NCI-H2171 treated with DMSO at 0.1 percent for 48 hours (cell line): ENCODE results near the gene RC3H2.

Experiments used
- DNase-seq: peaks from one replicate; lab custom pipeline; 2025; lab: John Stamatoyannopoulos, UW

The RC3H2 gene, protein sequence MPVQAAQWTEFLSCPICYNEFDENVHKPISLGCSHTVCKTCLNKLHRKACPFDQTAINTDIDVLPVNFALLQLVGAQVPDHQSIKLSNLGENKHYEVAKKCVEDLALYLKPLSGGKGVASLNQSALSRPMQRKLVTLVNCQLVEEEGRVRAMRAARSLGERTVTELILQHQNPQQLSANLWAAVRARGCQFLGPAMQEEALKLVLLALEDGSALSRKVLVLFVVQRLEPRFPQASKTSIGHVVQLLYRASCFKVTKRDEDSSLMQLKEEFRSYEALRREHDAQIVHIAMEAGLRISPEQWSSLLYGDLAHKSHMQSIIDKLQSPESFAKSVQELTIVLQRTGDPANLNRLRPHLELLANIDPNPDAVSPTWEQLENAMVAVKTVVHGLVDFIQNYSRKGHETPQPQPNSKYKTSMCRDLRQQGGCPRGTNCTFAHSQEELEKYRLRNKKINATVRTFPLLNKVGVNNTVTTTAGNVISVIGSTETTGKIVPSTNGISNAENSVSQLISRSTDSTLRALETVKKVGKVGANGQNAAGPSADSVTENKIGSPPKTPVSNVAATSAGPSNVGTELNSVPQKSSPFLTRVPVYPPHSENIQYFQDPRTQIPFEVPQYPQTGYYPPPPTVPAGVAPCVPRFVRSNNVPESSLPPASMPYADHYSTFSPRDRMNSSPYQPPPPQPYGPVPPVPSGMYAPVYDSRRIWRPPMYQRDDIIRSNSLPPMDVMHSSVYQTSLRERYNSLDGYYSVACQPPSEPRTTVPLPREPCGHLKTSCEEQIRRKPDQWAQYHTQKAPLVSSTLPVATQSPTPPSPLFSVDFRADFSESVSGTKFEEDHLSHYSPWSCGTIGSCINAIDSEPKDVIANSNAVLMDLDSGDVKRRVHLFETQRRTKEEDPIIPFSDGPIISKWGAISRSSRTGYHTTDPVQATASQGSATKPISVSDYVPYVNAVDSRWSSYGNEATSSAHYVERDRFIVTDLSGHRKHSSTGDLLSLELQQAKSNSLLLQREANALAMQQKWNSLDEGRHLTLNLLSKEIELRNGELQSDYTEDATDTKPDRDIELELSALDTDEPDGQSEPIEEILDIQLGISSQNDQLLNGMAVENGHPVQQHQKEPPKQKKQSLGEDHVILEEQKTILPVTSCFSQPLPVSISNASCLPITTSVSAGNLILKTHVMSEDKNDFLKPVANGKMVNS

DNA sequence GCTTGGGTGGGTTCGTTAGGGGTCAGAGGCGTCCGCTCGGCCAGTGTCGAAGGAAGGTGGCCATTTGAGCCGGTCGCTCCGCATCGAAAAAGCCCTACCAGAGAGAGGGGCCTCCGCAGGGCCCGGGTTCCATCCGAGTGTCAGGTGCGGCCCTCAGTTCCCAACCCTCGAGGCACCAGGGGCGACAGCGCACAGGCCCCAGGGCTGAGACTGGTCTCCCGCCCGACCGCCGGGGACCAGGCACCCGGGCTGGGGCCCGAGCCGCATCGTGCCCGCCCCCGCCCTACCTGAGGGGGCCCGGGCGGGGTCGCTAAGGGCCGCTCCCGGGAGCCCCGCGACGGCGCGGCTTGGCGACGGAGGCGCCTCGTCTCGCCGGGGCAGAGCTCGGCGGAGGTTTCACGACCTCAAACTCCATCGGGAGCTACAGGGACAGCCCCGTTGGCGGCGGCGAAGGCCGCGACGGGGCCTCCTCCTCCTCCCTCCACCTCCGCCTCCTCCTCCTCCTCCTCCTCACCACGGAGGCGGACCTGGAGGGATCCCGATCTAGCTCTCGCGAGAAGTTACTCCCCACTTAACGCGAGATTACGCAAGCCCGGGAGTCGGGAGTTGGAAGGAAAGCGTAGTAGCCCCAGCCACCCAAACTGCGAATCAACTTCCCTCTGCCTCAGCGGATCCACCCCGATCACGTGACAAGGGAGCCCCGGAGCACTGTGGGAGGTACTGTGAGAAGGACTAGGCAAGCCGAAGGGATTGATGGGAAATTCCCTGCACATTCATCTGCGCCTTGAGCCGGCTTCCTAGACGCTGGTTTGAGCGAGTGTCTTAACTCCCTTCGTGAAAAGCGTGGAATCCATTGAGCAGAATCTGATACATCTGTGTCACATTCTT is at the start of gene RC3H2:
Gene RC3H2, minus strand, starts transcription at position 537 of the 888 bp plus-strand sequence. CDS start 7,850 bp downstream, outside the sequence.
- peak; percentile 100 for DNase-seq

- DNase-seq = no peak
Observed at GRCh38 chr9:122954253-122954691, 49.1 kb upstream of the RC3H2 start.

DNA sequence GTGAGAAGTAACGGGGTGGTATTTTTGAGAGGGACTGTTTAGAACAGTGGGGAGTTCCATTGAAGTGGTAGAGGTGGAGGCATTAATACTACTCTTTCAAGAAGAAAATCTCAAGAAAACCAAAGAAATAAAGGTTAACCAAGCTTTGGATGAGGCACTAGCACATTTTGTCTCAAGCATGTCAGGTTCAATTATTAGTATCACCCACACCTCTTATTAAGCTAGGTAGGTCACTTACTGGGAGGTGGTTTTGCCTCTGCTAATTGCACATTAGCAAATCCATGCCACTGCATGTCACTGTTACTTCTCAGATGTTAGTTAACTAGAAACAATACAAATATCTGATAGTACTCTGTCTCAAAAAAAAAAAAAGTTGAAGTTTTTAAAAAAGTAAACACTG is 45.9 kb upstream of the RC3H2 start:
- DNase-seq = no peak

DNA sequence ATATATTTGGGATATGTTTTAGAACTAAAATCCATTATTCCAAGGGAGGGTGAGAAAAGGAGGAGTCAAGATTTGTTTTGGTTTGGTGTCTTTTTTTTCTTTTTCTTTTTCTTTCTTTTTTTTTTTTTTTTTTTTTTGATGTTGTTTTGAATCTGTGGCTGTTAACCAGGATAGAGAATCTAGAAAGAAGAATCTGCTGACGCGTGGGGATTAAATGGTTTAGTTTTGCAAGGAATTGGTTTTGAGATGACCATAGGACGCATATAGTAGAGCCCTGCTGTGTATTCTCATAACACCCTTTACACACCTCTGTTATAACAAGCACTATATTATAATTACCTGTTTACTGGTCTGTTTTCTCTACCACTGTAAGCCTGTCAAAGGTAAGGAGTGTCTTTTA is 45.1 kb upstream of the RC3H2 start:
- DNase-seq = no peak

- DNase-seq = no peak
Observed at GRCh38 chr9:122949696-122950095, 44.5 kb upstream of the RC3H2 start.

- no peak for DNase-seq
Observed at GRCh38 chr9:122948313-122948712, 43.2 kb upstream of the RC3H2 start.

DNA sequence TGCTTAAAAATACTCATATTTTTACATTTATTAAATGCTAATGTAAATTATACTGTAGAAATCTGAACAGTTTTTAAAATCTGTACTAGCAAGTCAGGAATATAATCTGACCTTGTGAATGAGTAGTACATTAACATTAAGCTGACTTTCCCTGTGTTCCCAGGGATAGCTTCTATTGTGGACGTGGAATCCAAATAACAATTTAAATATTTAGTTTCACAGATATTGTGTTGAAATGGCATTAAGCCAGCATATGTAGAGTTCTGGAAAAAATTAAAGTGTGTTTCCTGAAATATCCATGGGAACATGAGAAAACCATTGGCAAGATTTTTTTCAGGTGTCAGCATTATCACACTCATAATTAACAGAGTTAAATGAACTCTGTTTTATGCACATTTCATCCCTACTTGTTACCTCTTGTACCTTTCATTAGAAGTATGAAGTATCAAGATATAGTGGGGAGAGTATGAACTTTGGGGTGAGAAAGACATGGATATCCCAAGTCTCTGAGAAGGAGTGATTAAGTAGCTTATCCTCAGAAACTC is 41.4 kb upstream of the RC3H2 start:
- no peak for DNase-seq

- no peak for DNase-seq
Observed at GRCh38 chr9:122944960-122945888, 40.1 kb upstream of the RC3H2 start.

DNA sequence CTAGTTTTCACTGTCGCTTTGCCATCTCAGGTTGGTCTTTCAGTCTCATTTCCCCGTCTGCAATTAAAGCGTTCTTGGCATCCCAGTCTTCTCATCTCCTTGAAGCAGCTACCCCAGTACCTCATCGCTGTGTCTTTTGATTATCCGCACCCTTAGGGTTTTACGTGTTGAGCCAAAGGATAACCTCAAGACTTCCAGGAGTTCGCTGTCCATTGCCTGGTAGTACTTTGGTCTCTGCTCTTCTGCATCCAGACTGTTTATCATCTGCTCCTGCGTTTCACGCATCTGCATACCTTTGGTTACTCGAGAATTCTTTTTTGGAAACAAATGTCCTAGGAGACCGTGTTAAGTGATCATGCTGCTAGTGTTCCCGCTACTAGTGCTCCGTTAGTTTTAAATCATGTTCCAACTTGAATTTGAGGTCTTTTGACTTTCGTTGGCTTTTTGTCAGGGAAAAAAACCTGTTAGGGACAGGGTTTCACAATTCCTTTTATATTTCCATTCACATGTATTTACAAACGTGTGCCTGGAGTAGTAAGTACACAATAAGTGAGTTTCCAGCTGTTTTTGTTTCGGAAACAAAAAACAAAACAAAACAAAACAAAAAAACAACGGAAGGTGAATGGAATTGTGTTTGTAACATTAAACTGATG is 36.5 kb upstream of the RC3H2 start:
- no peak for DNase-seq

GRCh38 chr9:122940749-122941581 is 35.8 kb upstream of the RC3H2 start, which contains the start of gene RABGAP1:
Gene RABGAP1, plus strand, starts transcription at chr9:122941020. Its CDS starts 16,040 bp downstream, at chr9:122957060.
- DNase-seq = peak; percentile 97

GRCh38 chr9:122940454-122940748 is 35.2 kb upstream of the RC3H2 start:
- no peak for DNase-seq

DNA sequence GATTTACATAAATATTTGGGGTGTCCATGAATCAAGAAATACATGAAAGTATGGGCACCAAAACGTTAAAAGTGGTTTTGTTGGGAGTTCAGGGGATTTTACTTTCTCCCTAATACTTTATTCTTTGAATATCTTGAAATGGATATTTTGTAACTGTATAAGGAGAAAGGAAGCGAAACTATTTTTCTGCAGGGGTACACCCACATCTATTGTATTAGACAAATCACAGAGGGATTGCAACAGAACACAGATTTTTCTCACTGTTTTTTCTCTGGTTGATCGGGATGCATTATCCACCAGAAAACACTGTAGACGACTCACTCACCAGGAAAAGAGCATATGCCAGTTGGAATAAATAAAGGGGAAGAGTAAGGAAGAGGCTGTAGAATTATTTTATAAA is 34.4 kb upstream of the RC3H2 start:
- DNase-seq = no peak

DNA sequence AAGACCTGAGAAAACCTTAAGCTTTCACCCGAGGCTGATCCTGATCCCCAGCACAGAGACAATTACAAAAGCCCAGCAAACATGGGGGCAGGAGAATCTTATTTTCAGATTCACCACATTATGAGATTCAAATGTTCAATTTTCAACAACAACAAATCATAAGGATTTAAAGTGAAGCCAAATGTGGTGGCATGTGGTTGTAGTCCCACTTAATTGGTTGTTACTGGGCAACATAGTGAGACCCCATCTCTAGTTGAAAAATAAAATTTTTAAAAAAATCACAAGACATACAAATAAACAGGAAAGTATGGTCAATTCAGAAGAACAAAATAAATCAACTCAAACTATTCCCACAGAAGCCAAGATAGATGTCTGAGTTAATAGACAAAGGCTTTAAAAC is 31.7 kb upstream of the RC3H2 start:
- DNase-seq = no peak

GRCh38 chr9:122936464-122936863 is 31.3 kb upstream of the RC3H2 start:
- no peak for DNase-seq

DNA sequence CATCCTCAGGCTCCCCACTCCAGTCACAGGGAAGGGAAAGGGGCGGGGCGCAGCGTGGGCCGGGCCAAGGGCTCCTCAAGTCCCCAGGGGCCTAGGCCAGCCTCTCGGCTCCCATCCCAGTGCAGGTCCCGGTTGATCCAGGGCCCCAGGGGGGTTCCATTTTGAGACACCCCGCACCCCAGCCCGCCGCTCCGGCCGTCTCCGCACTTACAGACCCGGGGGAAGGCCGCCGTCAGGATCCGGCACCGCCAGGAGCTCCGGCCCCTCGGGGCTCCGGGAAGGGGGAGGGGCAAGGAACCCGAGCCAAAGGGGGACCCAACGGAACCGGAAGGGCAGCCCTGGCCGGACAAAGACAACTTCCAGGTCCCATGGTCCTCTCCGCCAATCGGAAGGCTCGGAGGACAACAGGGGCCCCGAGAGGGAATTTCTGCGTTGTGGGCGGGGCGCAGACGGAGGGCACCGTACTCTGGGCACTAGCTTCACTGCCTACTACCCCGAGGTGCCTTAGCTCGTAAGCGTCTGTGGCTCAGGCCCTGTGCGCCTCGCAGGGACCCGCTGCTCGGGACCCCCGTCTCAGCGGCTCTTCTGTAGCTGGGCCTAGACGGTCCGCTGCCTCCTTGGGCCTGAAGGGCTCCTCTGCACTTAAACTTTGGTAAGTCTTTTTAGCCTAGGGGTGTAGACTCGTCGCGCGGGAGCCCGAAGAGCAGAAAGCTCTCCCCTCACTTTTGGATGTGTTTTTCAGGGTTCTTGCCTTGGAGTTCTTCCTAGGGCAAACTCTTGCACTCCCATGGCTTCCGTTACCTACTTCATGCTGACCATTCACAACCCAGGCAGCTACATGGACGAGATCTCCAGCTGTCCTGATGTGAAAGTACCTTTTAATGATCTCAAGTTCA is 26.3 kb upstream of the RC3H2 start, which contains the start of gene ZBTB26:
Gene ZBTB26, minus strand, starts transcription at position 287 of the 896 bp plus-strand sequence. CDS start 11,578 bp downstream, outside the sequence.
- peak; percentile 94 for DNase-seq

DNA sequence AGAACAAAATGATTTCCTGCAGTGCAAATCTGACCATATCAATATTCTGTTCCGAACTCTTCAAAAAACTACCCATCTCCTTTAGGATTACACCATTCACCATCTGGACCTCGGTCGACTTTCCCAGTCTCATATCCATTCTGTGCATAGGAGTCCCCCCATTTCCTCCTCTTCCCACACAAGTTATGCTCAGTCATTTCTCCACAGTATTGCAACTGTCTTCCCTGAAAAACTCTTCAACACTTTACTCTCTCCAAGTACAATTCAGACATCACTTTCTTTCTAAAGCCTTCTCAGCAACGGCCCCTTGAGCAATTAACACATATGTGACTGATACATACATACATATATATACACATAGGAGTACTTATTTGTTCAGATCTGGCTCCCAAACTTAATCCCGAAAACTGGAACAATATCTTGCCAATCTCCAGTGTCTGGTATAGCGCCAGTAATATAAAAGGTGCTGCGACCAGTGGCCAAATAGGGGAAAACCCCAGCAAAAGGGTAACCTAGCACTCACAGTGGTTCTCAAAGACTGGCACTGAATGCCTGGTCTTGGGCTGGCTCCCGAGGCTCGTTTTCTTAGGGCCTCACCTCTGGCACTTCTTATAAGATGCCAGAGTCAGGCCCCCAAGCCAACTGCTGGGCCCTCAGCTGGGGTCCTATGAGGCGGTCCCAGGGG is 25.5 kb upstream of the RC3H2 start:
- DNase-seq = no peak
